Measurements from ENCODE around the gene NFYA.

Gene NFYA

GRCh38 chr6:41074692-41075436 lies 2.1 kb downstream of the NFYA start:
- TF ChIP-seq CTCF (IDR thresholded peaks at IDR 0.05; ENCODE audit: control insufficient read depth, insufficient read depth, low read depth, low read length, missing control alignments), result no peak
- DNase-seq (ENCODE audit: low read depth), result no peak
- H3K4me3 ChIP-seq (ENCODE audit: control insufficient read depth, low read depth, low read length), result peak overlapping the region; percentile 89

GRCh38 chr6:41075651-41076626 lies 3.2 kb downstream of the NFYA start:
- DNase-seq (ENCODE audit: low read depth), result no peak
- no peak for TF ChIP-seq CTCF (IDR thresholded peaks at IDR 0.05; ENCODE audit: control insufficient read depth, insufficient read depth, low read depth, low read length, missing control alignments)
- no peak overlapping the region for H3K4me3 ChIP-seq (ENCODE audit: control insufficient read depth, low read depth, low read length)

GRCh38 chr6:41077536-41077935 lies 4.8 kb downstream of the NFYA start:
- DNase-seq (ENCODE audit: low read depth), result no peak
- no peak for TF ChIP-seq CTCF (IDR thresholded peaks at IDR 0.05; ENCODE audit: control insufficient read depth, insufficient read depth, low read depth, low read length, missing control alignments)
- no peak overlapping the region for H3K4me3 ChIP-seq (ENCODE audit: control insufficient read depth, low read depth, low read length)

GRCh38 chr6:41078101-41078500 lies 5.3 kb downstream of the NFYA start:
- no peak for TF ChIP-seq CTCF (IDR thresholded peaks at IDR 0.05; ENCODE audit: control insufficient read depth, insufficient read depth, low read depth, low read length, missing control alignments)
- H3K4me3 ChIP-seq (ENCODE audit: control insufficient read depth, low read depth, low read length), result no peak overlapping the region
- no peak for DNase-seq (ENCODE audit: low read depth)

- no peak overlapping the region for H3K4me3 ChIP-seq (ENCODE audit: control insufficient read depth, low read depth, low read length)
- TF ChIP-seq CTCF (IDR thresholded peaks at IDR 0.05; ENCODE audit: control insufficient read depth, insufficient read depth, low read depth, low read length, missing control alignments), result no peak
- DNase-seq (ENCODE audit: low read depth), result no peak
Observed at GRCh38 chr6:41079080-41079479, 6.3 kb downstream of the NFYA start.

GRCh38 chr6:41080621-41081020 lies 7.8 kb downstream of the NFYA start:
- DNase-seq (ENCODE audit: low read depth), result no peak
- H3K4me3 ChIP-seq (ENCODE audit: control insufficient read depth, low read depth, low read length), result no peak overlapping the region
- TF ChIP-seq CTCF (IDR thresholded peaks at IDR 0.05; ENCODE audit: control insufficient read depth, insufficient read depth, low read depth, low read length, missing control alignments), result no peak

All from AG09309 (cell line).